Stimulated activated CD8-positive, alpha-beta memory T cell treated with anti-CD3 and anti-CD28 coated beads, Interleukin-7, amount 100 ng/mL, for 1 hour (primary cell): Measurements from ENCODE around the gene ARHGAP15.

Experiments used
- DNase-seq, 2 donors: peaks; one replicate each; pipeline ENCODE4 v3.0.0-alpha.2; 2020; ENCODE audit warnings: low read depth in 2 of 2

ARHGAP15 gene

DNA sequence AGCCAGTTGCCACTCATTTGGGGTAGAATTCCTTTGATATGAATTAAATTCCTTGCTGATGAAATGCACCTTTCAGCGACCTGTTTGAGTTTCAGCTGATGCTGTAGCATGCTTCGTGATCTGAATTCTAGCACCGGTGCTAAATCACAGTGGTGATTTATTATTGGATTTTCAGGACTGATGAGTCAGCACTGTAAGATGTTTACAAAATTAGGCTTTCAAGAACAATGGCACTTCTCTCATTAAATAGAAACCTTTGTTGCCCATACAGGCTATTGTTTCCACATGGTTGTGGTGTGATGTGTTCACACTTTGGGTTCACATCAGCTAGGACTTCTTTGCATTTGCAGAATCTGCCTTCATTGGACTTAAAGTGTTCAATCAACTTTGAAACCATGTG, 687.7 kb downstream of the ARHGAP15 start:
- DNase-seq = no peak
